Measurements from ENCODE around the gene CACNB4.

The CACNB4 gene

DNA sequence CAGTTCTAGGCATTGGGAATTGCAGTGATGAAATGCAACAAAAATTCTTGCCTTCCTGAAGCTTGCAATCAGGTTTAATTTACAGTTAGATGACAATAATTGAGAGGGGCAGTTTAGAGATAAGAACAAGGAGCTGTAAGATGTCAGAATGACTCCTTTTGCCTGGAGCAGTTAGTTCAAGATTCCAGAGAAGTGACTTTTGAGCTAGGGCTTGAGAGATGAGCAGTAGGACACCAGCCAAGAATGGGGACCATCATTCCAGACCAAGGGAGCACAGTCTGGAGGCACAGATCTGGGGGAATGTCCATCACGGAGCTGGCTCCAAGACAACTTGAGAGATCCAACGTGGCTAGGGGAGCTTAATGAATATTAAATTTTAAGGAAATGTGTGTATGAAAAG lies 26.8 kb downstream of the CACNB4 start:
- Mint-ChIP-seq H3K9me3 (no peaks in the 10 kb centered on the region), H3K4me3 (no peak overlapping the region), H3K27ac (no peak overlapping the region), H3K27me3 (no peaks in the 10 kb centered on the region), H3K4me1 (ENCODE audit: low read depth) (no peaks in the 10 kb centered on the region), H3K36me3 (ENCODE audit: low read depth) (no peaks in the 10 kb centered on the region)
- DNase-seq, result no peak

GRCh38 chr2:152071518-152071917 lies 27.3 kb downstream of the CACNB4 start:
- Mint-ChIP-seq H3K9me3 (no peaks in the 10 kb centered on the region), H3K4me3 (no peak overlapping the region), H3K27me3 (no peaks in the 10 kb centered on the region), H3K27ac (no peak overlapping the region), H3K4me1 (ENCODE audit: low read depth) (no peaks in the 10 kb centered on the region), H3K36me3 (ENCODE audit: low read depth) (no peaks in the 10 kb centered on the region)
- no peak for DNase-seq

GRCh38 chr2:152071092-152071491 lies 27.8 kb downstream of the CACNB4 start:
- H3K9me3 Mint-ChIP-seq, result no peaks in the 10 kb centered on the region
- H3K4me1 Mint-ChIP-seq (ENCODE audit: low read depth), result no peaks in the 10 kb centered on the region
- no peaks in the 10 kb centered on the region for H3K36me3 Mint-ChIP-seq (ENCODE audit: low read depth)
- no peak overlapping the region for H3K4me3 Mint-ChIP-seq
- DNase-seq, result no peak
- no peaks in the 10 kb centered on the region for H3K27me3 Mint-ChIP-seq
- H3K27ac Mint-ChIP-seq, result no peak overlapping the region

GRCh38 chr2:152068226-152068625 lies 30.6 kb downstream of the CACNB4 start:
- Mint-ChIP-seq H3K4me3 (no peak overlapping the region), H3K36me3 (ENCODE audit: low read depth) (no peaks in the 10 kb centered on the region), H3K27ac (no peak overlapping the region), H3K27me3 (peaks cover 6% of the 10 kb centered on the region), H3K9me3 (no peaks in the 10 kb centered on the region), H3K4me1 (ENCODE audit: low read depth) (no peaks in the 10 kb centered on the region)
- no peak for DNase-seq

- Mint-ChIP-seq H3K4me3 (no peak overlapping the region), H3K27me3 (peaks cover 8% of the 10 kb centered on the region), H3K4me1 (ENCODE audit: low read depth) (no peaks in the 10 kb centered on the region), H3K9me3 (no peaks in the 10 kb centered on the region), H3K27ac (no peak overlapping the region), H3K36me3 (ENCODE audit: low read depth) (no peaks in the 10 kb centered on the region)
- no peak for DNase-seq
Measured at GRCh38 chr2:152067823-152068222, 31.0 kb downstream of the CACNB4 start.

- no peaks in the 10 kb centered on the region for H3K36me3 Mint-ChIP-seq (ENCODE audit: low read depth)
- no peak overlapping the region for H3K27ac Mint-ChIP-seq
- H3K4me3 Mint-ChIP-seq, result no peak overlapping the region
- DNase-seq, result no peak
- H3K27me3 Mint-ChIP-seq, result peaks cover 17% of the 10 kb centered on the region
- H3K9me3 Mint-ChIP-seq, result no peaks in the 10 kb centered on the region
- H3K4me1 Mint-ChIP-seq (ENCODE audit: low read depth), result no peaks in the 10 kb centered on the region
Measured at GRCh38 chr2:152065945-152066344, 32.9 kb downstream of the CACNB4 start.

GRCh38 chr2:152064001-152064400 lies 34.8 kb downstream of the CACNB4 start:
- H3K27me3 Mint-ChIP-seq, result peaks cover 24% of the 10 kb centered on the region
- DNase-seq, result no peak
- no peaks in the 10 kb centered on the region for H3K4me1 Mint-ChIP-seq (ENCODE audit: low read depth)
- no peak overlapping the region for H3K27ac Mint-ChIP-seq
- H3K4me3 Mint-ChIP-seq, result no peak overlapping the region
- H3K9me3 Mint-ChIP-seq, result peaks cover 4% of the 10 kb centered on the region
- no peaks in the 10 kb centered on the region for H3K36me3 Mint-ChIP-seq (ENCODE audit: low read depth)

GRCh38 chr2:152063325-152063924 lies 35.4 kb downstream of the CACNB4 start:
- no peak for DNase-seq
- H3K9me3 Mint-ChIP-seq, result peaks cover 5% of the 10 kb centered on the region
- H3K36me3 Mint-ChIP-seq (ENCODE audit: low read depth), result no peaks in the 10 kb centered on the region
- no peak overlapping the region for H3K27ac Mint-ChIP-seq
- H3K27me3 Mint-ChIP-seq, result peaks cover 24% of the 10 kb centered on the region
- H3K4me3 Mint-ChIP-seq, result no peak overlapping the region
- no peaks in the 10 kb centered on the region for H3K4me1 Mint-ChIP-seq (ENCODE audit: low read depth)

DNA sequence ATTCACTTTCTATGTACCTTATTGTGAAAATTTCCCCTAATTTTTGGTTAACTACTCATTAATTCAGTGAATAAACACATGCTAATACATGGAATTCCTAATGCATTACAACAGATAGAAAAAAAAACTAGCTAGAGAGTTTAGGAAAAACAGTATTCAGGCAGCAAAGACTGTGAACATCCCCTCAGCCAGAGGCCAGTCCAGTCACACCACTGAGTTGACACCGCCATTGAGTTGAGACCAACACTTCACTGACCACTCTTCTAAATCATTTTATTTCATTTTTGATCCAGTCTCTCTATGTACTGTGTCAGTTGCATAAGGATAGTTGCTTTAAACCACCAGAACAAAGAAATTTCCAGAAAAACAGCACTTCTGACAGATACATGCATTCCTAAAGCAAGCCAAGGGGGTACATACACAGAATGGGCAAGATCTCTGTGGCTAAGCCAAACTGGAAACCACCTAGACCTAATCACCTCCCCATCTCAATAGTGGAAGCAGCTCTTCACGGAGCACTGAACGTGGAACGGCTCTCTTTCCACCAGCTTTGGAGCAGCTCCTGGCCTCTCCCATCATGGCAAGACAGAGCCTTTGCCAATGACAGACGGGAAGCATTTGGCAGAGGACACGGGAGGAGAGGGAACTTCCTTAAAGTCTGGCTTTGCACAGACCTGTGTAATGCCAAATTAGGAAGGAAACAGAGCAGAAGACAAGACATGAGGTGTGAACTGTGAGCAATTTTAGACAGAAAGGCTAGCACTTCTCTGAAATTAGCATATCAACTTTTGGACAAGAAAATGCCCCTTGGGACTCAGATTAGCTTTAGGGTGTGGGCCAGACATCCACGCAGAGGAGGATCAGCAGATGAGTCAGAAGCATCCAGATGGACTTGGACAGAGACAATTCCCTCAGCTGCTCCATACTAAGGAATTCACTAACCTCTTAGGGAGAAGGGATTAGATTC lies 36.4 kb downstream of the CACNB4 start:
- Mint-ChIP-seq H3K27me3 (peaks cover 24% of the 10 kb centered on the region), H3K4me1 (ENCODE audit: low read depth) (no peaks in the 10 kb centered on the region), H3K9me3 (peaks cover 8% of the 10 kb centered on the region), H3K27ac (no peak overlapping the region), H3K4me3 (no peak overlapping the region), H3K36me3 (ENCODE audit: low read depth) (no peaks in the 10 kb centered on the region)
- no peak for DNase-seq

DNA sequence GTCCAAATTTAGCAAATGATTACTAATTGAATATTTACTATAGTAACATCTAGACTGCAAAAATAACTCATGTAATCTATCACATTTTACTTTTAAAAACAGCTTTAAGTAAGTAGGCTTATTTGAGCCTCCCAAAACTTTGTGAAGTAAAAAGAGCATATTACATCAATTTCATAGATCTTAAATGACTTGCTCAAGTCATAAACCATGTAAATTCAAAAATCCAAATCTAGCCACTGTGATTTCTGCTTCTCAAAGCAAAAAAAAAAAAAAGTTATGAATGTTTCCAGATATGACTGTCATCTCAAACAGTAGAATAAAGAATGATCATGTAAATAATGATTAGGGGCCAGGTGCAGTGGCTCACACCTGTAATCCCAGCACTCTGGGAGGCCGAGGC lies 37.5 kb downstream of the CACNB4 start:
- H3K27ac Mint-ChIP-seq, result no peak overlapping the region
- no peak overlapping the region for H3K4me3 Mint-ChIP-seq
- H3K4me1 Mint-ChIP-seq (ENCODE audit: low read depth), result no peaks in the 10 kb centered on the region
- peaks cover 25% of the 10 kb centered on the region for H3K27me3 Mint-ChIP-seq
- H3K36me3 Mint-ChIP-seq (ENCODE audit: low read depth), result no peaks in the 10 kb centered on the region
- H3K9me3 Mint-ChIP-seq, result peaks cover 8% of the 10 kb centered on the region
- no peak for DNase-seq

- Mint-ChIP-seq H3K27ac (no peak overlapping the region), H3K9me3 (peaks cover 8% of the 10 kb centered on the region), H3K4me3 (no peak overlapping the region), H3K4me1 (ENCODE audit: low read depth) (peaks cover 3% of the 10 kb centered on the region), H3K36me3 (ENCODE audit: low read depth) (no peaks in the 10 kb centered on the region), H3K27me3 (peaks cover 23% of the 10 kb centered on the region)
- no peak for DNase-seq
Measured at GRCh38 chr2:152058655-152059054, 40.2 kb downstream of the CACNB4 start.

DNA sequence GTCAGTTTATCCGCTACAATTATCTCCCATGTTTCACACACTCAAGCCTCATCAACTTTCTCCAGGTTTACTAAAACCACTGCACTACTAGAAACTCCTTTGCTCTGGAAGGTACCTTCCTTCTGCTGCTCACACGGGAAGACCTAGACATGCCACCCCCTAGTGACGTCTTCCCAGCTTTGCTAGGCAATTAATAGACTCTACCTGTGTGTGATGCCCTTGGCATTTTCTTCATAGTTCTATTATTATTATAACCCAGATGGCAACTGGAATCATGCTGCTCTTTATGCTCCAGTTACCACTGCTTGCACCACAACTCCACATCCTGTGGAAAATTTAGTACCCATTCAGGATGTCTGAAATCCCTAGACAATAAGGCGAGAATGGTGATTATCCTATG lies 42.4 kb downstream of the CACNB4 start:
- H3K27me3 Mint-ChIP-seq, result peaks cover 10% of the 10 kb centered on the region
- no peak overlapping the region for H3K27ac Mint-ChIP-seq
- H3K36me3 Mint-ChIP-seq (ENCODE audit: low read depth), result no peaks in the 10 kb centered on the region
- H3K4me1 Mint-ChIP-seq (ENCODE audit: low read depth), result peaks cover 3% of the 10 kb centered on the region
- no peak for DNase-seq
- H3K9me3 Mint-ChIP-seq, result peaks cover 8% of the 10 kb centered on the region
- H3K4me3 Mint-ChIP-seq, result no peak overlapping the region

- H3K4me1 Mint-ChIP-seq (ENCODE audit: low read depth), result peaks cover 3% of the 10 kb centered on the region
- peaks cover 8% of the 10 kb centered on the region for H3K9me3 Mint-ChIP-seq
- no peaks in the 10 kb centered on the region for H3K36me3 Mint-ChIP-seq (ENCODE audit: low read depth)
- DNase-seq, result no peak
- H3K27ac Mint-ChIP-seq, result no peak overlapping the region
- H3K27me3 Mint-ChIP-seq, result peaks cover 10% of the 10 kb centered on the region
- no peak overlapping the region for H3K4me3 Mint-ChIP-seq
Measured at GRCh38 chr2:152055366-152056108, 43.3 kb downstream of the CACNB4 start.

DNA sequence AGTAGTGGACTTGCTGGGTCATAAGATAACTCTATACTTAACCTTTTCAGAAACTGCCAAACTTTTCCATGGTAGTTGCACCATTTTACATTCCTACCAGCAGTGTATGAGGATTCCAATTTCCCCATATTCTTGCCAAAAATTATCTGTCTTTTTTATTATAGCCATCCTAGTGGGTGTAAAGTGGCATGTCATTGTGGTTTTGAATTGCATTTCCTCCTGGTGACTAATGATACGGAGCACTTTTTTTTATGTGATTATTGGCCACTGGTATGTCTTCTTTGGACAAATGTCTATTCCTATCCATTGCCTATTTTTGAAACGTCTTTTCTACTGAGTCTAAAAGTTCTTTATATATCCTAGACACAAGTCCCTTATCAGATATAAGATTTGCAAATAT lies 44.3 kb downstream of the CACNB4 start:
- no peaks in the 10 kb centered on the region for H3K36me3 Mint-ChIP-seq (ENCODE audit: low read depth)
- H3K27me3 Mint-ChIP-seq, result peaks cover 6% of the 10 kb centered on the region
- no peak overlapping the region for H3K27ac Mint-ChIP-seq
- no peak overlapping the region for H3K4me3 Mint-ChIP-seq
- H3K4me1 Mint-ChIP-seq (ENCODE audit: low read depth), result peaks cover 3% of the 10 kb centered on the region
- H3K9me3 Mint-ChIP-seq, result peaks cover 8% of the 10 kb centered on the region
- DNase-seq, result no peak

GRCh38 chr2:152051436-152051835 lies 47.4 kb downstream of the CACNB4 start:
- H3K4me1 Mint-ChIP-seq (ENCODE audit: low read depth), result peaks cover 7% of the 10 kb centered on the region
- DNase-seq, result no peak
- H3K27me3 Mint-ChIP-seq, result peaks cover 6% of the 10 kb centered on the region
- no peaks in the 10 kb centered on the region for H3K36me3 Mint-ChIP-seq (ENCODE audit: low read depth)
- H3K9me3 Mint-ChIP-seq, result no peaks in the 10 kb centered on the region
- H3K4me3 Mint-ChIP-seq, result no peak overlapping the region
- H3K27ac Mint-ChIP-seq, result no peak overlapping the region

Measured in activated T-cell treated with anti-CD3 and anti-CD28 coated beads, Interleukin-2, amount 50 U/mL, for 24 hours (primary cell).